Naive thymus-derived CD8-positive, alpha-beta T cell (primary cell): ENCODE results near the gene CELF6. TPM values are rescaled to one million over a fixed set of nuclear protein-coding genes. Genes with fewer than 3 reads are reported as not detected.
A peak's percentile ranks its signal among the peaks of the same experiment; 100 is the strongest.

Experiments used
- ATAC-seq, 2 donors: fragments of 150-1000 bp; cut with Tn5 transposase in 1 of 2; sonication (Bioruptor Pico), chemical (Tn5 transposase) in 1 of 2; 1 replicate in 1 of 2; 2 replicates in 1 of 2; pipeline ENCODE4 v1.10.0; 2021; ENCODE audit warnings: mild to moderate bottlenecking in 2 of 2, moderate library complexity in 2 of 2
- POLR2A ChIA-PET: fragments of 350-600 bp; sonication (Branson Sonifier 250); formaldehyde crosslinking; loops from one replicate; lab custom pipeline; 2021; ENCODE audit warnings: antibody characterized with exemption; lab: Charles Lee
- DNase-seq, 10 donors: peaks; one replicate each; pipeline versions ENCODE4 v3.0.0 to v3.0.0-alpha.2; 2020 to 2022
- H3K27ac Mint-ChIP-seq, 10 donors: one replicate each; pipeline ENCODE4 v1.8.0; 2020 to 2022; ENCODE audit warnings: mild to moderate bottlenecking in 10 of 10, mixed read lengths in 10 of 10, moderate library complexity in 4 of 10, inconsistent platforms in 1 of 10
- H3K27me3 Mint-ChIP-seq, 5 donors: one replicate each; pipeline ENCODE4 v1.8.0; 2021 to 2022; ENCODE audit warnings: mixed read lengths in 5 of 5
- H3K36me3 Mint-ChIP-seq, 3 donors: one replicate each; pipeline ENCODE4 v1.8.0; 2020 to 2022; ENCODE audit warnings: mixed read lengths in 3 of 3, mild to moderate bottlenecking in 2 of 3, inconsistent platforms in 1 of 3
- H3K4me1 Mint-ChIP-seq, 4 donors: one replicate each; pipeline ENCODE4 v1.8.0; 2021 to 2022; ENCODE audit warnings: mixed read lengths in 4 of 4
- H3K4me3 Mint-ChIP-seq, 10 donors: one replicate each; pipeline ENCODE4 v1.8.0; 2020 to 2022; ENCODE audit warnings: mild to moderate bottlenecking in 10 of 10, mixed read lengths in 10 of 10, moderate library complexity in 6 of 10, inconsistent platforms in 1 of 10
- H3K9me3 Mint-ChIP-seq, 9 donors: one replicate each; pipeline ENCODE4 v1.8.0; 2020 to 2022; ENCODE audit warnings: mixed read lengths in 9 of 9, mild to moderate bottlenecking in 3 of 9, inconsistent platforms in 1 of 9, moderate library complexity in 1 of 9
- polyA plus RNA-seq, 3 donors: library from polyadenylated mRNA; unstranded; fragments of 300-500 nt; fragmentation: Illumina TruSeq; gene quantifications; one replicate each; pipeline ENCODE4 v1.2.3, GENCODE V29; 2021
- total RNA-seq, 8 experiments: library from RNA in 2 of 8; stranded (reverse) in 2 of 8; gene quantifications; one replicate each; pipeline ENCODE4 v1.2.3 and lab custom pipeline; 2021 to 2026

The CELF6 gene
- total and polyA plus RNA-seq, 5 experiments from 2014 or later: 0.18 to 5.9 (median 4.7) TPM; not detected in 2

DNA sequence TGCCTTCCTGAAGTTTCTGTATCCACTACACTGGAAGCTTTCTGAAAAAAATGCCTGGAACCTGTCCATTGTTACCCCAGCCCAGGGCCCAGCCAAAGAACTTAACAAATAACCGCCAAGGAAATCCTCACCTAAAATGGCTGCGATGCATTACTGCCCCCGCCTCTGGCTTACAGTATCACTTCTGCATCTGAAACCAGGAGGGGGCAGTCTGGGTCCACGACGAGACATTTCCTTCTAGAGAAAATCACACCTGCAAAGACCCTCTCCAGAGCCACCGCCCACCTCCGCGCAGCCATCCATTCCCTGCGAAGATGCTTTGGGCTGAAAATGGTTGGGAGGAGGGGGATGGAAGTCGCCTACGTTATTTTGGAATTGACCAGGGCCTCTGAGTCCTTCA is 22.4 kb upstream of the CELF6 start:
- peaks cover 0 to 75% (median 19%) of the 10 kb centered on the region in 3 donors for H3K36me3 Mint-ChIP-seq
- H3K4me3 Mint-ChIP-seq: no peak overlapping the region
- ATAC-seq: peak; percentile 56 to 58
- no peaks in the 10 kb centered on the region for H3K27me3 Mint-ChIP-seq
- H3K4me1 Mint-ChIP-seq: no peaks in the 10 kb centered on the region
- H3K27ac Mint-ChIP-seq: peak overlapping the region in 2 of 10 donors; percentile 43 to 56
- H3K9me3 Mint-ChIP-seq: no peaks in the 10 kb centered on the region
- DNase-seq: peak; percentile 11 to 71 (median 36)
- POLR2A ChIA-PET: no interaction called here

DNA sequence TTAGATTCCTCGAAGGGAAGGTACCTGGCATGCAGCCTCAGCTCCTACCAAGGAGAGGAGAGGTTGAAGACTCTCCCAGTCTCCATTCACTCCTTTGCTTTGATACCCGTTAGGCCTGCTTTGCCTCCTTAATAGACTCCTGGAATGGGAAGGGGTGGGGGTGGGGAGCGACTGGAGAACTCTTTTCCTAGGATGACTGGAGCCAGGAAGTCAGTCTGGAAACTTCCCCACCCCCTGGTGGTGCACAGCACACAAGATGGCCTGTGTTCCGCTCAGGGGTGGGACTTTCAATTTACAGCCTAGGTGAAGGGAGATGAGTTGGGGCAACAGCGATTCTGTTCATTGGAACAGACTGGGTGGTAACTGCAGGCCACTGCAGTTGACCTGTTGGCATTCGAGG is 21.4 kb upstream of the CELF6 start:
- no peak for ATAC-seq
- Mint-ChIP-seq H3K4me1 (no peaks in the 10 kb centered on the region), H3K36me3 (peaks cover 0 to 68% (median 21%) of the 10 kb centered on the region in 3 donors), H3K27ac (peak overlapping the region in 1 of 10 donors; percentile 69), H3K4me3 (no peak overlapping the region), H3K9me3 (no peaks in the 10 kb centered on the region), H3K27me3 (no peaks in the 10 kb centered on the region)
- no peak for DNase-seq
- POLR2A ChIA-PET: no interaction called here

DNA sequence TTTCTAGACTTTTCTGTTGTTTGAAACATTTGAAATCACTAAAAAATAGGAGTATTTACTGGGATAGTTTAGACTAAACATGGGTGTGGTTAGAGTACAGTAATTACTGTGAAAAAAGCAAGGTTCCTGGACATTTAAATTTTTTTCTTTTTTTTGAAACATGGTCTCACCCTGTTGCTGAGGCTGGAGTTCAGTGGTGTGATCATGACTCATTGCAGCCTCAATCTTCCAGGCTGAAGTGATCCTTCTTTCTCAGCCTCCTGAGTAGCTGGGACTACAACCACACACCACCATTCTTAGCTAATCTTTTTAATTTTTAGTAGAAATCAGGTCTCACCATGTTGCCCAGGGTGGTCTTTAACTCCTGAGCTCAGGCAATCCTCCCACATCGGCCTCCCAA is 20.4 kb upstream of the CELF6 start:
- DNase-seq: no peak
- H3K27me3 Mint-ChIP-seq: no peaks in the 10 kb centered on the region
- ATAC-seq: no peak
- H3K36me3 Mint-ChIP-seq: peaks cover under 1 to 59% (median 19%) of the 10 kb centered on the region in 3 donors
- H3K9me3 Mint-ChIP-seq: no peaks in the 10 kb centered on the region
- POLR2A ChIA-PET: interaction anchor here (1.1 kb wide), 1 partner anchor 35 kb away, joined by 3 read pairs; the partner anchor contains the start of gene HEXA
- H3K4me1 Mint-ChIP-seq: no peaks in the 10 kb centered on the region
- H3K27ac Mint-ChIP-seq: no peak overlapping the region
- no peak overlapping the region for H3K4me3 Mint-ChIP-seq

DNA sequence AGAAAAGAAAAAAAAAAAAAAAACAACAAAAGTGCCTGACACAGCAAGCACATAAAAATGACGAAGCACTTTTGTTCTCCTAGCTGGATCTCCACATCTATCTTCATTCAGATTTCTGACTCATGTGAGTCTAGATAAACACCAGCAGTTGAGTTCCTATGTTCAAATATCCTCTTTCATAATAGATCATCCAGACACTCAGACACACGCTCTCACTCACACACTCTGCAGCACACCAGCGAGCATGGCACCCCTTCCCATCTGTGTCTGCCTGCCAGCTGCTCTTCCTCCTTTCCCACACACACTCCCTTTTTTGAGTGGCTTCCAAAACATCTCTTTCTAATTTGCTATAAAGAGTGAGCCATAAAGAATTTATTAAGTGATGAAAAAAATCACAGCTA is 19.8 kb upstream of the CELF6 start:
- H3K4me3 Mint-ChIP-seq: no peak overlapping the region
- H3K27me3 Mint-ChIP-seq: no peaks in the 10 kb centered on the region
- ATAC-seq (no peak), DNase-seq (no peak)
- peak overlapping the region in 4 of 10 donors; percentile 15 to 83 (median 31) for H3K27ac Mint-ChIP-seq
- H3K36me3 Mint-ChIP-seq: peaks cover 7 to 60% (median 22%) of the 10 kb centered on the region in 3 donors
- POLR2A ChIA-PET: interaction anchor here (1.1 kb wide), 1 partner anchor 36 kb away, joined by 3 read pairs; the partner anchor contains the start of gene HEXA
- no peaks in the 10 kb centered on the region for H3K9me3 Mint-ChIP-seq
- H3K4me1 Mint-ChIP-seq: no peaks in the 10 kb centered on the region

DNA sequence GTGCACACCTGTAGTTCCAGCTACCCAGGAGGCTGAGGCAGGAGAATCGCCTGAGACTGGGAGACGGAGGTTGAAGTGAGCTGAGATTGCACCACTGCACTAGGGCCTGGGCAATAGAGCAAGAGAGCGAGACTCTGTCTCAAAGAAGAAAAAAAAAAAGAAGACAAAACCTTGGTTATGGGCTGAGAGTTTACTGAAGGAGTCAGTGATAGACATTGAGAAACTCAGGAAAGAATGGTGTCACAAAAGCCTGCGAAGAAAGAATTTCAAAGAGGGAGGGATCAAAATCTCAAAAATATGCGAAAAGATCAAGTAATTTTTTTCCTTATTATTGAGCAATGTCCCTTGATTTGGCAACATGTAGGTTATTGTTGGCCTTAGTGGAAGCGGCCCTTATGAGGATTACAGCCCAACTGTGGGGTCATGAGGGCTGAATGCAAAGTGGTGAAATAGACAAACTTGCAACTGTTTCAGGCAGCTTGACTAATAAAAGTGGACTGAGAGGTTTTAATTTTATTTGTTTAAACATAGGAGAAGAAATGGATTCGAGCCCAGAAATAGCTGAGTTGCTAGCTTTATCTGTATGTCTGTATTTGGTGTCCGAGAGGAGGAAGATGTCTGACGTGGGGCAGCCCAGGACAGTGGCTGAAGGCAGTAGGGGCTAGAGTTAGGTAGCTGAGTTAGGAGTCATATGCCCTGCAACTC is 18.8 kb upstream of the CELF6 start:
- H3K36me3 Mint-ChIP-seq: peaks cover 12 to 58% (median 29%) of the 10 kb centered on the region in 3 donors
- H3K9me3 Mint-ChIP-seq: peaks cover 0 to 2% (median 0%) of the 10 kb centered on the region in 9 donors
- no peaks in the 10 kb centered on the region for H3K27me3 Mint-ChIP-seq
- H3K4me3 Mint-ChIP-seq: no peak overlapping the region
- no peak for DNase-seq
- POLR2A ChIA-PET: interaction anchor here (0.6 kb wide), 1 partner anchor 116 kb away, joined by 4 read pairs; no protein-coding TSS in a partner anchor
- H3K27ac Mint-ChIP-seq: peak overlapping the region in 1 of 10 donors; percentile 64
- no peak for ATAC-seq
- H3K4me1 Mint-ChIP-seq: no peaks in the 10 kb centered on the region

DNA sequence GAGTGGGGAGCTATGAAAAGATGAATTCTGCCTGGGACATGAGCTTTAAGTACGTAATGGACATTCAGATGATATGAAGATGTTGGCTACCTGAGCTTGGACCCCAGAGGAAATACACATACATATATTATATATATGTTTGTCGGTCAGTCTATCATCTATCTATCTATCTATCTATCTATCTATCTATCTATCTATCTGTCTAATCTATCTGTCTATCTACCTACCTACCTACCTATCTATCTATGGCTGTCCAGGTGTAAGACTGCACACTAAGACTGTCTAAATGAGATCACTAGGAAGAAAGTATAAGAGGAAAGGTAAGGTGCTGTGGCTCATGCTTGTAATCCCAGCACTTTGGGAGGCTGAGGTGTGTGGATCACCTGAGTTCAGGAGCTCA is 18.2 kb upstream of the CELF6 start:
- H3K27ac Mint-ChIP-seq: peak overlapping the region in 1 of 10 donors; percentile 64
- H3K4me1 Mint-ChIP-seq: no peaks in the 10 kb centered on the region
- ATAC-seq (no peak), DNase-seq (no peak)
- H3K36me3 Mint-ChIP-seq: peaks cover 12 to 58% (median 29%) of the 10 kb centered on the region in 3 donors
- H3K27me3 Mint-ChIP-seq: no peaks in the 10 kb centered on the region
- H3K9me3 Mint-ChIP-seq: peaks cover 0 to 2% (median 0%) of the 10 kb centered on the region in 9 donors
- H3K4me3 Mint-ChIP-seq: no peak overlapping the region
- POLR2A ChIA-PET: no interaction called here

DNA sequence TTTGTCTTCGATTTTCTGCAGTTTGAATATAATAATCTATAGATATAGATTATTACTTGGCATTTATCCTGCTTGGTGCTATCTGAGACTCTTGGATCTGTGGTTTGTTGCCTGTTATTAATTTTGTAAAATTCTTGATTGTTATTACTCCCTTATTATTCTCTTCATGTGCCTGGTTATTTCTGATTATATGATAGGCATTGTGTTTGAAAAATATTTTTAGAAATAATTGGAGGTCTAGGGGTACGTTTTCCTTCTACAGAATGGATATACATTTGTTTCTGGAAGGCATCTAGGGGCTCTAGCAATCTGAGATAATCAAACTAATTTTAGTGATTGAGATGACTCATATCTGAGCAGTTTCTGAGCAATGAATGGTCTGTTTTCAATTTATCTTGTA is 14.9 kb upstream of the CELF6 start:
- DNase-seq: no peak
- Mint-ChIP-seq H3K4me1 (no peaks in the 10 kb centered on the region), H3K4me3 (no peak overlapping the region), H3K9me3 (peaks cover 0 to 2% (median 0%) of the 10 kb centered on the region in 9 donors), H3K36me3 (peaks cover 12 to 52% (median 33%) of the 10 kb centered on the region in 3 donors), H3K27me3 (no peaks in the 10 kb centered on the region), H3K27ac (no peak overlapping the region)
- POLR2A ChIA-PET: no interaction called here
- ATAC-seq: no peak

DNA sequence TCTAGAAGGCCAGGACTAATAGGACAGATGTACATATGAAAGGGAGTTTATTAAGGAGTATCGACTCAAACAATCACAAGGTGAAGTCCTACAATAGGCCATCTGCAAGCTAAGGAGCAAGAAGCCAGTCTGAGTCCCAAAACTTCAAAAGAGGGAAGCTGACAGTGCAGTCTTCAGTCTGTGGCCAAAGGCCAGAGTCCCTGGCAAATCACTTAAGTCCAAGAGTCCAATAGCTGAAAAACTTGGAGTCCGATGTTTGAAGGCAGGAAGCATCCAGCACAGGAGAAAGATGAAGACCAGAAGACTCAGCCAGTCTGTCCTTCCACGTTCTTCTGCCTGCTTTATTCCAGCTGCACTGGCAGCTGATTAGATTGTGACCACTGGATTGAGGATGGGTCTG is 11.1 kb upstream of the CELF6 start:
- POLR2A ChIA-PET: no interaction called here
- H3K9me3 Mint-ChIP-seq: peaks cover 0 to 2% (median 0%) of the 10 kb centered on the region in 9 donors
- H3K36me3 Mint-ChIP-seq: peaks cover 25 to 64% (median 44%) of the 10 kb centered on the region in 3 donors

DNA sequence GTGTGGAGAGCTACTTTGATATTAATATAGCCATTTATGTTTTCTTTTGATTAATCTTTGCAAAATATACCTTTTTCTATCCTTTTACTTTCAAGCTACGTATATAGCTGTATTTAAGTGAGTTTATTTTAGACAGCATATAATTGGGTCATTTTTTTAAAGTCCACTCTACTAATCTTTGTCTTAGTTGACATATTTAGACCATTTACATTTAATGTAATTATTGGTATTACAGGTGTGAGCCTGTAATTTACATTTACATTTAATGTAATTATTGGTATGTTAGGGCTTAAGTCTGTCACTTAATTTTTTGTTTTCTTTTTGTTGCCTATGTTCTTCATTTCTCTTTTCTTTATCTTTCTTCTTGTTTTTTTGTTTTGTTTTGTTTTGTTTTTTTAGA is 3.8 kb upstream of the CELF6 start:
- POLR2A ChIA-PET: no interaction called here
- no peak for ATAC-seq
- H3K4me3 Mint-ChIP-seq: no peak overlapping the region
- no peak overlapping the region for H3K27ac Mint-ChIP-seq
- peaks cover 3 to 20% (median 12%) of the 10 kb centered on the region in 9 donors for H3K9me3 Mint-ChIP-seq
- peaks cover 31 to 38% (median 35%) of the 10 kb centered on the region in 3 donors for H3K36me3 Mint-ChIP-seq
- DNase-seq: no peak
- peaks cover 0 to 4% (median 0%) of the 10 kb centered on the region in 5 donors for H3K27me3 Mint-ChIP-seq
- peaks cover 11 to 15% (median 14%) of the 10 kb centered on the region in 4 donors for H3K4me1 Mint-ChIP-seq

More for the DNA sequence above, 11.1 kb upstream of the CELF6 start:
- Mint-ChIP-seq H3K27me3 (no peaks in the 10 kb centered on the region), H3K4me1 (peaks cover 0 to 2% (median 0%) of the 10 kb centered on the region in 4 donors), H3K4me3 (no peak overlapping the region), H3K27ac (no peak overlapping the region)
- DNase-seq (no peak), ATAC-seq (no peak)

DNA sequence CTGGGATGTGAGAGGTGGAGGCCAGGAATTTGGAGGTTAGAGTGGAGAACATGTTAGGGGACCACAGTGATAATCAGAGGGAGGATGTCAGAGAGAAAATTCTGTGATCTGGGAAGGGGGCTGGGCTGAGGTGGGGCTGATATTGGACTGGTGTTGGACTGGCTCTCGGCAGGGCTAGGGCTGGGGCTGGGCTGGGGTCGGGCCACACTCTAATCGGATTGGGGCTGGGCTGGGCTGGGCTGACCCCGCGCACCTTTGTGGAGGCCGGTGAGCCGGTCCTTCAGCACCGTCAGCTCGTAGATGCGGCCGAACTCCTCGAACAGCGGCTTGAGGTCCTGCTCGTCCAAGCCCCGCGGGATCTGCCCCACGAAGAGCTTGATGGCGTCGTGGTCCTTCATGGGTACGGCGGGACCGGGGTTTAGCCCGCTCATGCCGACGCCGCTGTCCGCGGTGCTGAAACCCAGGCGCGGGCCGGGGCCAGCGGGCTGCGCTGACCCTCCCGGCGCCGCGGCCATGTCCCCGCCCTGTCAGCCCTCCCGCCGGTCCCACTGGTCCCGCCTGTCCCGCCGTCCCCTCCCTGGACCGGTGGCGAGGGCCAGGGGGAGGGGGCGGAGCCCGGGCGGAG is 485 bp downstream of the CELF6 start:
- DNase-seq (peak; percentile 22 to 69 (median 45)), ATAC-seq (peak; percentile 25 to 69)
- Mint-ChIP-seq H3K36me3 (peaks cover 7 to 12% (median 8%) of the 10 kb centered on the region in 3 donors), H3K9me3 (peaks cover 3 to 11% (median 7%) of the 10 kb centered on the region in 9 donors), H3K4me1 (peaks cover 15 to 21% (median 18%) of the 10 kb centered on the region in 4 donors), H3K27ac (peak overlapping the region in 8 of 10 donors; percentile 16 to 88 (median 68)), H3K4me3 (peak overlapping the region; percentile 59 to 84 (median 78)), H3K27me3 (peaks cover 0 to 3% (median 0%) of the 10 kb centered on the region in 5 donors)
- POLR2A ChIA-PET: interaction anchor here (1.3 to 1.4 kb wide), 2 partner anchors 57 to 93 kb away, joined by 3 to 4 read pairs; no protein-coding TSS in a partner anchor

DNA sequence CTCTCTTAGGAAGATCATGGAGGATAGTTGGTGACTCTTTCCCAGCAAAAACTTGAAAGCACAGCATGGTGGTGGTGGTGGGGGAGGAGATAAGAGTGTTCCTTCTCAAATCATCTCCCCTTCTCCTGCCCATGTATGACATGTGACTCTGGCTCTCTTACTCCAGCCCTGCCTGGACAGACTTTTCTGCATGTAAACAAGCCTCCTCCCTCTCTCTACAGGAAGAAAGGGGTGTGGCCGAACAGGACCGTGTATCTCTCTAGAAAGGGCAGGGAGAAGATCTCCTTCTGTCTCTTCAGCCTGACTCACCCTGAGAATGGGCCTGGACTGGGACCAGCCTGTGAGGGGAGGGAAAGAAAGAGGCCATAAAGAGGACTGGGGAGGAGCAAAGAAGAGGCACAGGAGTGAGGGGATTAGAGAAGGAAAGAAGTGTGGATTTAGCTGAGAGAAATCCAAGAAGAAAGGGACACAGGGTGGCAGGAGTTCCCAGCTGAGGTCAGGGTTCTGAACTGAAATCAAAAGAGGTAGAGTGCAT is 1.5 kb downstream of the CELF6 start:
- POLR2A ChIA-PET: no interaction called here
- H3K9me3 Mint-ChIP-seq: peaks cover 0 to 4% (median 0%) of the 10 kb centered on the region in 9 donors
- H3K4me1 Mint-ChIP-seq: peaks cover 15 to 21% (median 18%) of the 10 kb centered on the region in 4 donors

DNA sequence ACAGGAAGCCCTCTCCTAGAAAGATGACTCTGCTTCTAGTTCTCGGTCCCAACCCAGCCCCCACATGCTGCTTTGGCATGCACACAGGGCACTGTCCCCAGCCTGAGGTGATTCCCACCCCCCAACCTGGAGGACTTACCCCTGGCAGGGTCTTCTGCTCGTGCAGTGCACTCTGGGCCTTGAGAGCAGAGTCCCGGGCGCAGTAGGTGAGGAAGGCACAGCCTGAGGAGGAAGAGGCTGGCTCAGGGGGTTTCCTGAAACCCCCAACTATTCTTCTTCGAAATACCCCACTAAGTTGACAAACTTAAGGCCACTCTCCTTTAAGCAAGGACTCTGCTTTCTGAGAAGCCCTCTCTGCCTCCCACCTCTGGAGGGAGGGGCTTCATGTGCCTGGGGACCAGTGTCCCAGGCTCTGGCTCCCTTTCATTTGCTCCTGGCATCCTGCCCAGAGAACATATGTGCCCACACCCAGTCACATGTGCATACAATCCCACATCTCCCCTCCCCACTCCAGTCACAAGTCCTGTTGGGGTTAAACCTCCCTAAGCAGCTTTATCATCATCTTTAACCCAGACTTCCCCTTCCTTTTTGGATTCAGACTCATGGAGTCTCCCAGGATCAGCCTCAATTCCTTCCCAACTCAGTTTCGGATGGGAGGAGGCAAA is 4.1 kb downstream of the CELF6 start:
- peaks cover 0 to 2% (median 0%) of the 10 kb centered on the region in 5 donors for H3K27me3 Mint-ChIP-seq
- H3K36me3 Mint-ChIP-seq: no peaks in the 10 kb centered on the region
- POLR2A ChIA-PET: no interaction called here
- ATAC-seq (no peak), DNase-seq (no peak)
- H3K4me1 Mint-ChIP-seq: peaks cover 15 to 19% (median 17%) of the 10 kb centered on the region in 4 donors
- H3K27ac Mint-ChIP-seq: peak overlapping the region in 2 of 10 donors; percentile 1 to 32
- no peak overlapping the region for H3K4me3 Mint-ChIP-seq
- peaks cover 0 to 4% (median 0%) of the 10 kb centered on the region in 9 donors for H3K9me3 Mint-ChIP-seq

More for the DNA sequence above, 1.5 kb downstream of the CELF6 start:
- Mint-ChIP-seq H3K4me3 (peak overlapping the region; percentile 59 to 84 (median 76)), H3K27ac (peak overlapping the region in 7 of 10 donors; percentile 16 to 88 (median 64)), H3K27me3 (peaks cover 0 to 3% (median 0%) of the 10 kb centered on the region in 5 donors), H3K36me3 (peaks cover 0 to 2% (median 2%) of the 10 kb centered on the region in 3 donors)
- no peak for DNase-seq
- ATAC-seq: no peak
